Effector memory CD4-positive, alpha-beta T cell (primary cell): ENCODE measurements around the gene PLCL1.

Source experiments
- DNase-seq, 3 donors: peaks; one replicate each; pipeline ENCODE4 v3.0.0-alpha.2; 2020
- H3K27ac ChIP-seq: 2 replicates; pipeline ENCODE4 v1.7.0; 2013; ENCODE audit warnings: mild to moderate bottlenecking, low read length, moderate library complexity; ENCODE audit not compliant: insufficient read depth, poor library complexity, severe bottlenecking
- H3K27me3 ChIP-seq: replicated peaks from 2 replicates; pipeline ENCODE4 v1.7.0; 2013; ENCODE audit warnings: mild to moderate bottlenecking, low read length; ENCODE audit not compliant: insufficient read depth, control insufficient read depth, poor library complexity, severe bottlenecking
- H3K36me3 ChIP-seq: 2 replicates; pipeline ENCODE4 v1.7.0; 2013; ENCODE audit warnings: mild to moderate bottlenecking, low read length, moderate library complexity; ENCODE audit not compliant: control insufficient read depth, insufficient read depth
- H3K4me1 ChIP-seq: 2 replicates; pipeline ENCODE4 v1.7.0; 2013; ENCODE audit warnings: low read length, mild to moderate bottlenecking; ENCODE audit not compliant: control insufficient read depth, insufficient read depth, poor library complexity, severe bottlenecking
- H3K4me3 ChIP-seq: 2 replicates; pipeline ENCODE4 v1.7.0; 2013; ENCODE audit warnings: low read length, low read depth, mild to moderate bottlenecking; ENCODE audit not compliant: insufficient read depth, poor library complexity, severe bottlenecking
- H3K9me3 ChIP-seq: 2 replicates; pipeline ENCODE4 v1.7.0; 2013; ENCODE audit warnings: mild to moderate bottlenecking, low read length, moderate library complexity; ENCODE audit not compliant: control insufficient read depth

Gene PLCL1

DNA sequence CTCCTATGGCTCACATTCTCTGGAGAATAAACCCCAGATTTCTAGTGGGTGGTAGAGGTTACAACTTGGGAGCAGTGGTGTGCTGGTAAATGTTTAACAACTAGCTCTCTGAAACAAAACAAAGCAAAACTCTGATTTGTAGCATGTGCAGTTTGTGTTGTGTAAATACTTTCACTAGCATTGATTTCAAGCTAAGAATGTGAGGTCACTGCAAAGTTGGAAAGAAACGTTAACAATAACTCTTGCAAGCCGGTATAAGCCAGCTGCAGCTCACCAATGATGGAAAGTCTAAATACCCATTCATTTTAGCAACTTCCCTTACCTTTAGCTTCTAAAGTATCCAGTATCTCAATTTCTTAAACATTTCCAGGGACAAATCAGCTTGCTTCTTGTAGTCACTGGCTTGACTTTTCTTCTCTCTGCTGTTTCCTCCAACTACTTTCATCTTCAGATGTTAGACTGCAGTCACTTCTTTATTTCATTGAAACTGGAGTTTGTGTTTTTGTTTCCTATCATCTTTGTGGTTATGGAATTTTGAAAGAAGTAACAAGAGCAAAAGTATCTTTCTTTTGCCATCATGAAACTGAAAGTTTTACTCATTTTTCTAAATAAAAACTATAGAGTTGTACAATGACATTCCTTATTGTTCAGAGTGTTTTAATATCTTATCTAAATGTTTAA is 140.2 kb downstream of the PLCL1 start:
- Histone ChIP-seq H3K36me3 (no peaks in the 10 kb centered on the region), H3K27me3 (no peaks in the 10 kb centered on the region), H3K27ac (no peak overlapping the region), H3K4me3 (no peak overlapping the region), H3K4me1 (no peaks in the 10 kb centered on the region), H3K9me3 (no peaks in the 10 kb centered on the region)
- no peak for DNase-seq

GRCh38 chr2:197946562-197946961 is 142.2 kb downstream of the PLCL1 start:
- Histone ChIP-seq H3K4me3 (no peak overlapping the region), H3K9me3 (no peaks in the 10 kb centered on the region), H3K36me3 (no peaks in the 10 kb centered on the region), H3K27ac (no peak overlapping the region), H3K27me3 (no peaks in the 10 kb centered on the region), H3K4me1 (no peaks in the 10 kb centered on the region)
- no peak for DNase-seq

DNA sequence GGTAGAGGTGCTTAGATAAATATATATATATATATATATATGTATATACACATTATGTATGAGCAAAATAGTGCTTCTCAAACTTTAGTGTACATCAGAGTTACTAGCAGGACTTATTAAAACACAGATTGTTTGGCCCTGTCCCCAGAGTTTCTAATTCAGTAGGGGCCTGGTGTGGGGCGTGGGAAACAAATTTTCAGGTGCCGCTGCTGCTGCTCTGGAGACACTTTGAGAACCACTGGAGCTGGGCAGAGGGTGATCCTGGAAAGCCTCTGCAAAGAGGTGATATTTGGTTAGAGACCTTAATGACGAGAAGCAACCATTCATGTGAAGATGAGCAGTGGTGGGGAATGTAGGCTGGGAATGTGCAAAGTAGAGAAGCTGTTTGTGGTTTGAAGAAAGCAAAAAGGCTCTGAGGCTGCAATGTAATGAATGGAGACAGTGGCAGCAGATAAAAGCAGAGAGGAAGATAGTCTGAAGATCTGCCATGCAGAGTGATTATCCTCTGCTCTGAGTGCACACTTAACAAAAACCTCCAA is 142.9 kb downstream of the PLCL1 start:
- H3K36me3 ChIP-seq, result no peaks in the 10 kb centered on the region
- no peak overlapping the region for H3K4me3 ChIP-seq
- no peak overlapping the region for H3K27ac ChIP-seq
- no peaks in the 10 kb centered on the region for H3K4me1 ChIP-seq
- no peaks in the 10 kb centered on the region for H3K27me3 ChIP-seq
- no peak for DNase-seq
- H3K9me3 ChIP-seq, result no peaks in the 10 kb centered on the region

- H3K4me1 ChIP-seq, result no peaks in the 10 kb centered on the region
- H3K4me3 ChIP-seq, result no peak overlapping the region
- no peaks in the 10 kb centered on the region for H3K27me3 ChIP-seq
- no peaks in the 10 kb centered on the region for H3K9me3 ChIP-seq
- no peak for DNase-seq
- H3K27ac ChIP-seq, result no peak overlapping the region
- no peaks in the 10 kb centered on the region for H3K36me3 ChIP-seq
Measured at GRCh38 chr2:197949224-197949623, 144.8 kb downstream of the PLCL1 start.

- H3K36me3 ChIP-seq, result no peaks in the 10 kb centered on the region
- no peak overlapping the region for H3K27ac ChIP-seq
- H3K27me3 ChIP-seq, result no peaks in the 10 kb centered on the region
- H3K4me1 ChIP-seq, result no peaks in the 10 kb centered on the region
- no peak for DNase-seq
- no peak overlapping the region for H3K4me3 ChIP-seq
- H3K9me3 ChIP-seq, result no peaks in the 10 kb centered on the region
Measured at GRCh38 chr2:197950006-197950405, 145.6 kb downstream of the PLCL1 start.

GRCh38 chr2:197950724-197951123 is 146.3 kb downstream of the PLCL1 start:
- Histone ChIP-seq H3K36me3 (no peaks in the 10 kb centered on the region), H3K4me3 (no peak overlapping the region), H3K4me1 (no peaks in the 10 kb centered on the region), H3K27ac (no peak overlapping the region), H3K9me3 (no peaks in the 10 kb centered on the region), H3K27me3 (no peaks in the 10 kb centered on the region)
- no peak for DNase-seq

DNA sequence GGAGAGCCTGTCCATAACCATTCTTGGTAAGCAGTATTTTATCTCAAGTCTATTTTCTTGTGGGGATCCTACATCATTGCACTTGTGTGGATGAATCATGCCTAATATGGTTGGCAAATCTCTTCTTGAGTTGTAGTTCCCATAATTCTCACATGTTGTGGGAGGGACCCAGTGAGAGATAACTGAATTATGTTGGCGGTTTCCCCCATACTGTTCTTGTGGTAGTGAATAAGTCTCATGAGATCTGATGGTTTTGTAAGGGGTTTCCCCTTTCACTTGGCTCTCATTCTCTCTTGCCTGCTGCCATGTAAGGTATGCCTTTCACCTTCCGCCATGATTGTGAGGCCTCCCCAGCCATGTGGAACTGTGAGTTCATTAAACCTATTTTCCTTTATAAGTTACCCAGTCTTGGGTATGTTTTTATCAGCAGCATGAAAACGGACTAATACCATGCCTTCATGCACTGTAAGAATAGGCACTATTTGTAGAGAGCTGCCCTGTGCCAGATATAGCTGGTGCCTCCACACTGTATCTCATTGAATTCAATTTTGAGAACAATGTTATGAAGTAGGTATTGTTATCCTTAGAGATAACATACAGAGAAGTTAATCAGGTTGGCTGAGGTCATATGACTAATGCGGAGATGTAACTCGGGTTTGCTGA is 148.3 kb downstream of the PLCL1 start:
- Histone ChIP-seq H3K4me3 (no peak overlapping the region), H3K4me1 (no peaks in the 10 kb centered on the region), H3K27ac (no peak overlapping the region), H3K36me3 (no peaks in the 10 kb centered on the region), H3K27me3 (no peaks in the 10 kb centered on the region), H3K9me3 (no peaks in the 10 kb centered on the region)
- DNase-seq, result no peak

- Histone ChIP-seq H3K36me3 (no peaks in the 10 kb centered on the region), H3K9me3 (no peaks in the 10 kb centered on the region), H3K4me1 (no peaks in the 10 kb centered on the region), H3K27me3 (no peaks in the 10 kb centered on the region), H3K27ac (no peak overlapping the region), H3K4me3 (no peak overlapping the region)
- DNase-seq, result no peak
Measured at GRCh38 chr2:197954328-197954727, 149.9 kb downstream of the PLCL1 start.

DNA sequence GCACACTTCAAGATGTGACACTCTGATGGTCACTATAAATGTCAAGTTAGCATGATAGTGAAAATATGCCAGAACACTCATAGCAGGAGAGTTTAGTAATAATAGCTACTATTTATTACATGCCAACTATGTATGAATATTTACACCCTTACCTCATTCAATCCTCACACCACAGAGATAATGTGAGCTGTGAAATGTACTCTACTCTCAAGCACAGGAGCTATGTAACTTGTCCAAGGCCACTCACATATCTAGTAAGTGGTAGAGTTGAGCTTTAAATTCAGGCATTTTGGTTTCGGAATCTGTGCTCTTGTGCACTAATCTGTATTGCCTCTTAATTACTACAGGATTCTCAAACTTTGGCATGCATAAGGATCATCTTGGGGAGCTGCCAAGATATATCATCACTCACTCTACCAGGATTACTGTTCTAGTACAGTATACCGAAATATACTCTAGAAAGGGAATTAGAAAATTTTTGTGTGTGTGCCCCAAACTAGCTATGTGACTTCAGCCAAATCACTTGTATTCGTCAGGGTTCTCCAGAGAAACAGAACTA is 154.3 kb downstream of the PLCL1 start:
- Histone ChIP-seq H3K27ac (no peak overlapping the region), H3K4me3 (no peak overlapping the region), H3K4me1 (no peaks in the 10 kb centered on the region), H3K36me3 (no peaks in the 10 kb centered on the region), H3K9me3 (no peaks in the 10 kb centered on the region), H3K27me3 (no peaks in the 10 kb centered on the region)
- DNase-seq, result no peak

DNA sequence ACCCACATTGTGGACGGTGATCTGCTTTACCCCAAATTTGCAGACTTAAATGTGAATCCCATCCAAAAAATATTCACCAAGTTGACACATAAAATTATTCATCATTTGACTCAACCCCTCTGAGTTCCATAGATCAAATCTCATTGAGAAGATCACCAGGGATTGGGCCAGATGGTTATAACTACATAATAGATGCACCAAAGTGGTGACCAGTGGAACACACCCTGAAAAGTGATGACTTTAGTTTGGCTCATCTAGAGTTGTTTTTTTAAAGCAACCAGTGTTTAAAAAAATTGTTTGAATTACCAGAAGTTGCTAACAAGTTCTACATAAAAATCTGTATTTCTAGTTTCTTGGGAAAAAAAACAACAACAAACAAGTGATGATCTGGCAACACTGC is 155.0 kb downstream of the PLCL1 start:
- Histone ChIP-seq H3K36me3 (no peaks in the 10 kb centered on the region), H3K27ac (no peak overlapping the region), H3K4me3 (no peak overlapping the region), H3K27me3 (no peaks in the 10 kb centered on the region), H3K4me1 (no peaks in the 10 kb centered on the region), H3K9me3 (no peaks in the 10 kb centered on the region)
- DNase-seq, result no peak
